ENCODE results near the gene MB.

GRCh38 chr22:35634015-35634414, 16.9 kb upstream of the MB start:
- TF ChIP-seq CTCF (IDR thresholded peaks at IDR 0.05; ENCODE audit: insufficient read depth, low read length): no peak
- no peak for TF ChIP-seq REST (IDR thresholded peaks at IDR 0.05; ENCODE audit: insufficient replicate concordance, low read depth)
